K562 (cell line): ENCODE results near the gene C10orf105. TPM values are rescaled to one million over a fixed set of nuclear protein-coding genes. Genes with fewer than 3 reads are reported as not detected.

ENCODE experiments used
- CBFA2T3 ChIP-seq: fragments of 450-650 bp; IDR thresholded peaks from 2 replicates; pipeline ENCODE4 v1.6.1; 2017
- CBFB ChIP-seq: sonication (generic); formaldehyde crosslinking; IDR thresholded peaks from 2 replicates; pipeline ENCODE4 v1.4.0; 2020; ENCODE audit warnings: mild to moderate bottlenecking, missing genetic modification reagents
- CEBPG ChIP-seq, 3 experiments: fragments of 200-800 bp in 1 of 3; sonication (Bioruptor generic) in 1 of 3; sonication (generic) in 1 of 3; formaldehyde crosslinking in 1 of 3; IDR thresholded peaks in 2 of 3; conservative IDR thresholded peaks in 1 of 3; 2 replicates each; pipeline versions ENCODE4 v1.6.1 to v1.8.0; 2016 to 2022; ENCODE audit warnings: missing compliant biosample characterization in 2 of 3, missing genetic modification characterization in 2 of 3, mild to moderate bottlenecking in 1 of 3, missing genetic modification reagents in 1 of 3
- DMBX1 ChIP-seq: fragments of 250-450 bp; sonication (Bioruptor Pico); IDR thresholded peaks from 2 replicates; pipeline ENCODE4 v1.8.0; 2022; ENCODE audit warnings: inconsistent platforms, mild to moderate bottlenecking, moderate library complexity, borderline replicate concordance
- EWSR1 ChIP-seq: fragments of 450-650 bp; IDR thresholded peaks from 2 replicates; pipeline ENCODE4 v1.6.1; 2018; ENCODE audit warnings: borderline replicate concordance, mild to moderate bottlenecking, low read depth, moderate library complexity; ENCODE audit not compliant: partially characterized antibody
- FOXP1 ChIP-seq: sonication (generic); formaldehyde crosslinking; IDR thresholded peaks from 2 replicates; pipeline ENCODE4 v1.8.0; 2022; ENCODE audit warnings: mild to moderate bottlenecking, missing genetic modification reagents
- IRF2 ChIP-seq: sonication (generic); formaldehyde crosslinking; IDR thresholded peaks from 2 replicates; pipeline ENCODE4 v1.8.1; 2022; ENCODE audit warnings: mild to moderate bottlenecking, missing genetic modification reagents
- KDM1A ChIP-seq, 2 experiments: fragments of 450-650 bp; IDR thresholded peaks; 2 replicates each; pipeline ENCODE4 v1.6.1; 2016; ENCODE audit warnings: mild to moderate bottlenecking in 2 of 2
- NCOA2 ChIP-seq, 2 experiments: fragments of 450-650 bp; IDR thresholded peaks; 2 replicates each; pipeline ENCODE4 v1.6.1; 2018; ENCODE audit warnings: mild to moderate bottlenecking in 2 of 2, moderate library complexity in 1 of 2; ENCODE audit not compliant: partially characterized antibody in 2 of 2
- NFRKB ChIP-seq: fragments of 450-650 bp; IDR thresholded peaks from 2 replicates; pipeline ENCODE4 v1.6.1; 2016; ENCODE audit warnings: low read depth
- RUNX1 ChIP-seq: sonication (generic); IDR thresholded peaks from 2 replicates; pipeline ENCODE4 v1.6.1; 2016; ENCODE audit warnings: antibody characterized with exemption, low read depth
- SNRNP70 ChIP-seq: fragments of 200-400 bp; formaldehyde crosslinking; optimal IDR thresholded peaks from 2 replicates; pipeline ENCODE3; 2017; ENCODE audit warnings: low read depth, low read length
- SP1 ChIP-seq: sonication (generic); formaldehyde crosslinking; IDR thresholded peaks from 2 replicates; pipeline ENCODE4 v1.8.1; 2022; ENCODE audit warnings: mild to moderate bottlenecking, missing genetic modification reagents
- SRSF3 ChIP-seq: fragments of 200-400 bp; formaldehyde crosslinking; IDR thresholded peaks from 2 replicates; pipeline ENCODE4 v1.6.1; 2016; ENCODE audit warnings: mild to moderate bottlenecking, low read length, moderate library complexity; ENCODE audit not compliant: insufficient read depth
- SUPT5H ChIP-seq: fragments of 450-650 bp; IDR thresholded peaks from 2 replicates; pipeline ENCODE4 v1.6.1; 2016
- THRA ChIP-seq: fragments of 450-650 bp; IDR thresholded peaks from 2 replicates; pipeline ENCODE4 v1.6.1; 2017; ENCODE audit warnings: mild to moderate bottlenecking, moderate library complexity
- THRAP3 ChIP-seq: fragments of 450-650 bp; IDR thresholded peaks from 2 replicates; pipeline ENCODE4 v1.6.1; 2016; ENCODE audit warnings: mild to moderate bottlenecking, inconsistent platforms, borderline replicate concordance
- ZNF174 ChIP-seq: fragments of 250-450 bp; sonication (Bioruptor Pico); IDR thresholded peaks from 2 replicates; pipeline ENCODE4 v1.4.0; 2020; ENCODE audit warnings: mild to moderate bottlenecking
- ZNF589 ChIP-seq: fragments of 200-800 bp; sonication (Bioruptor generic); IDR thresholded peaks from 2 replicates; pipeline ENCODE4 v1.6.1; 2016; ENCODE audit warnings: low read depth, missing genetic modification characterization, missing compliant biosample characterization
- ZNF644 ChIP-seq: fragments of 200-800 bp; sonication (Bioruptor generic); IDR thresholded peaks from 2 replicates; pipeline ENCODE4 v1.6.1; 2016; ENCODE audit warnings: low read depth, missing genetic modification characterization, missing compliant biosample characterization
- polyA plus RNA-seq, 8 experiments: library from polyadenylated mRNA; depleted of rRNA in 4 of 8; stranded (reverse) in 5 of 8; unstranded in 3 of 8; fragments of >200 nt; fragmentation: Nextera tagmentation in 2 of 8; fragmentation: Illumina TruSeq in 1 of 8; extraction: Ambion mirVana in 2 of 8; extraction: Trizol in 1 of 8; gene quantifications; 2 replicates each; pipeline versions ENCODE4 v1.2.1 to v1.2.3, GENCODE V29; 2011 to 2014; ENCODE audit warnings: inconsistent platforms in 1 of 8, missing spikeins in 1 of 8
- total RNA-seq, 7 experiments: library from RNA; depleted of rRNA in 6 of 7; stranded (reverse); fragments of >200 nt in 6 of 7; fragmentation: Illumina TruSeq in 2 of 7; extraction: Trizol in 2 of 7; gene quantifications; 2 replicates each; pipeline versions ENCODE4 v1.2.1 to v1.2.3, GENCODE V29; 2011 to 2021; ENCODE audit warnings: low replicate concordance in 1 of 7
- TF ChIP-seq, protein P1 (sequence below): fragments of 250-450 bp; sonication (Bioruptor Pico); IDR thresholded peaks from 2 replicates; pipeline ENCODE4 v1.4.0; 2020; ENCODE audit warnings: mild to moderate bottlenecking, moderate library complexity
- TF ChIP-seq, protein P2 (sequence below): fragments of 250-450 bp; sonication (Bioruptor Pico); IDR thresholded peaks from 2 replicates; pipeline ENCODE4 v1.4.0; 2020

The C10orf105 gene
- total and polyA plus RNA-seq, 9 of the 15 experiments (the other 6 are each of a cell fraction or from before 2014, with no cell fraction given): 0.03 to 0.25 (median 0.04) TPM; not detected in 3

DNA sequence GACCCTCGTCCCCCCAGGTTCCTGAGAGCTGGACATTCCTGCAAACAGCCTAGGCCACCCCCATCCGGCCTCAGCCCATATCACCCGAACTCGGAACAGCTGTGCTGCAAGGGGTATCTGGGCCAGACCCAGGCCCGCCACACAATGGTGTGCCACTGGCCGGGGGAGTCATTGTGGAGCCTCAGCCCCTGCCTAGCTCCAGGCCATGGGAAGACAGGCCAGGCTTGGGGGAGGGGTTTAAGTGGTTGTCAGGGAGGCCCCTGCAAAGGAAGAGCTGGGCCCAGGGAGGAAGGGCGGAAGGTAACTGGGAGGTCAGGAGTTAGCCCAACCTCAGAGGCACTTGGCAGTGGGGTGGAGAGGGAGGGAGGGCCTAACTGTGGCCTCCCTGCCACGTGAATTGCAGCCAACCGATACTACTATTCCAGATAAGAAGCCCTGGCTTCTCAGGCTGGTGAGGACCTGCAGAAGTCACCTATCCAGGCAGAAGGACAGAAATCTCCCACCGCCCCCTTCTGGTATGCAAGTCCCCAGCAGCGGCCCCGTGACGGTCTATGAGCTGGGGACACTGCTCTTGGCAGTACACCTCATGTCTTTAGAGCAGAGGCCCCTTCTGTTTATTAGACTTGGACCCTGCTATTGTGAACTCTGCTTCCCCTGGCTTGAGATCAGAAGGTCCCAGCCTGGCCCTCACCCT, 26.9 kb upstream of the C10orf105 start (continued):
- no peak for TF ChIP-seq ZNF174 (CRISPR knock-in tag)
- TF ChIP-seq, protein P1, sequence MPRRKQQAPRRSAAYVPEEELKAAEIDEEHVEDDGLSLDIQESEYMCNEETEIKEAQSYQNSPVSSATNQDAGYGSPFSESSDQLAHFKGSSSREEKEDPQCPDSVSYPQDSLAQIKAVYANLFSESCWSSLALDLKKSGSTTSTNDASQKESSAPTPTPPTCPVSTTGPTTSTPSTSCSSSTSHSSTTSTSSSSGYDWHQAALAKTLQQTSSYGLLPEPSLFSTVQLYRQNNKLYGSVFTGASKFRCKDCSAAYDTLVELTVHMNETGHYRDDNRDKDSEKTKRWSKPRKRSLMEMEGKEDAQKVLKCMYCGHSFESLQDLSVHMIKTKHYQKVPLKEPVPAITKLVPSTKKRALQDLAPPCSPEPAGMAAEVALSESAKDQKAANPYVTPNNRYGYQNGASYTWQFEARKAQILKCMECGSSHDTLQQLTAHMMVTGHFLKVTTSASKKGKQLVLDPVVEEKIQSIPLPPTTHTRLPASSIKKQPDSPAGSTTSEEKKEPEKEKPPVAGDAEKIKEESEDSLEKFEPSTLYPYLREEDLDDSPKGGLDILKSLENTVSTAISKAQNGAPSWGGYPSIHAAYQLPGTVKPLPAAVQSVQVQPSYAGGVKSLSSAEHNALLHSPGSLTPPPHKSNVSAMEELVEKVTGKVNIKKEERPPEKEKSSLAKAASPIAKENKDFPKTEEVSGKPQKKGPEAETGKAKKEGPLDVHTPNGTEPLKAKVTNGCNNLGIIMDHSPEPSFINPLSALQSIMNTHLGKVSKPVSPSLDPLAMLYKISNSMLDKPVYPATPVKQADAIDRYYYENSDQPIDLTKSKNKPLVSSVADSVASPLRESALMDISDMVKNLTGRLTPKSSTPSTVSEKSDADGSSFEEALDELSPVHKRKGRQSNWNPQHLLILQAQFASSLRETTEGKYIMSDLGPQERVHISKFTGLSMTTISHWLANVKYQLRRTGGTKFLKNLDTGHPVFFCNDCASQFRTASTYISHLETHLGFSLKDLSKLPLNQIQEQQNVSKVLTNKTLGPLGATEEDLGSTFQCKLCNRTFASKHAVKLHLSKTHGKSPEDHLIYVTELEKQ: no peak
- TF ChIP-seq ZNF589: peak; percentile 92
- peak; percentile 49; the same call in 1 of the 2 replicates for TF ChIP-seq NFRKB
- TF ChIP-seq, protein P2, sequence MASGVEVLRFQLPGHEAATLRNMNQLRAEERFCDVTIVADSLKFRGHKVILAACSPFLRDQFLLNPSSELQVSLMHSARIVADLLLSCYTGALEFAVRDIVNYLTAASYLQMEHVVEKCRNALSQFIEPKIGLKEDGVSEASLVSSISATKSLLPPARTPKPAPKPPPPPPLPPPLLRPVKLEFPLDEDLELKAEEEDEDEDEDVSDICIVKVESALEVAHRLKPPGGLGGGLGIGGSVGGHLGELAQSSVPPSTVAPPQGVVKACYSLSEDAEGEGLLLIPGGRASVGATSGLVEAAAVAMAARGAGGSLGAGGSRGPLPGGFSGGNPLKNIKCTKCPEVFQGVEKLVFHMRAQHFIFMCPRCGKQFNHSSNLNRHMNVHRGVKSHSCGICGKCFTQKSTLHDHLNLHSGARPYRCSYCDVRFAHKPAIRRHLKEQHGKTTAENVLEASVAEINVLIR (CRISPR knock-in tag): peak; percentile 2; the same call in 1 of the 2 replicates
- no peak for TF ChIP-seq SUPT5H
- TF ChIP-seq CBFA2T3: peak; percentile 59
- TF ChIP-seq FOXP1 (CRISPR knock-in tag): peak; percentile 55; the same call in 1 of the 2 replicates
- peak; percentile 16; the same call in 1 of the 2 replicates for TF ChIP-seq ZNF644 (tag)
- TF ChIP-seq SRSF3: no peak
- no peak for TF ChIP-seq EWSR1
- TF ChIP-seq CBFB: no peak
- peak; percentile 77; the same call in 1 of the 2 replicates for TF ChIP-seq DMBX1 (CRISPR knock-in tag)
- TF ChIP-seq NCOA2 (IDR thresholded peaks at IDR 0.05; ENCODE audit: partially characterized antibody in 2 of 2): no peak
- TF ChIP-seq SNRNP70: no peak
- no peak for TF ChIP-seq IRF2
- TF ChIP-seq KDM1A (IDR thresholded peaks at IDR 0.05): no peak
- TF ChIP-seq SP1 (CRISPR knock-in tag): peak; percentile 68
- peak; percentile 4; the same call in 1 of the 2 replicates for TF ChIP-seq CEBPG (CRISPR knock-in tag; IDR thresholded peaks at IDR 0.05)
- no peak for TF ChIP-seq CEBPG (tag; conservative IDR thresholded peaks at IDR 0.05 in 1 of 2, IDR thresholded peaks at IDR 0.05 in 1 of 2)
- no peak for TF ChIP-seq RUNX1
- no peak for TF ChIP-seq THRA
- no peak for TF ChIP-seq THRAP3
